HPDE6-E6E7 (cell line): ENCODE results near the gene CPVL.
"Not testable (repeated sequence)": the region's sequence is repeated elsewhere in the genome, so short reads cannot be mapped to it uniquely, and the experiment has no call there.

Source experiments
- DNase-seq: peaks from one replicate; pipeline ENCODE4 v3.0.0; 2011; ENCODE audit warnings: missing footprints; ENCODE audit errors: extremely low spot score

CPVL gene

DNA sequence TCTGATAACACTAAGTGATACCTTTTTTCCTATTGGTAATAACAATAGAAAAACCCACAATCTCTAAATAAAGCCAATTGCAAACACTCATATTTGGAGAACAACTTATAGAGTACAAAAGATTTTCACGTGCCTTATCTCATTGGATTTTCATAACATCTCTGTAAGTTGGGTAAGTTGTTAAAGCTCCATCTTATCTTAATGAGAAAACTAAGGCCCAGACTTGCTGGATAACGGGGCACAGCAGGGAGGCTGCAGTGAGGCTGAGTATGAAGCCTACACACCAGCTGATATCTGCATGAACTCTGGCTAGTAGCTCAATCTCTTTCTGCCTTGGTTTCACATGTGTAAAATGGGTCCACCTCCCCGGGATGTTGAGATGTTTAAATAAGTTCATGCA is 26.8 kb downstream of the CPVL start:
- DNase-seq = no peak

DNA sequence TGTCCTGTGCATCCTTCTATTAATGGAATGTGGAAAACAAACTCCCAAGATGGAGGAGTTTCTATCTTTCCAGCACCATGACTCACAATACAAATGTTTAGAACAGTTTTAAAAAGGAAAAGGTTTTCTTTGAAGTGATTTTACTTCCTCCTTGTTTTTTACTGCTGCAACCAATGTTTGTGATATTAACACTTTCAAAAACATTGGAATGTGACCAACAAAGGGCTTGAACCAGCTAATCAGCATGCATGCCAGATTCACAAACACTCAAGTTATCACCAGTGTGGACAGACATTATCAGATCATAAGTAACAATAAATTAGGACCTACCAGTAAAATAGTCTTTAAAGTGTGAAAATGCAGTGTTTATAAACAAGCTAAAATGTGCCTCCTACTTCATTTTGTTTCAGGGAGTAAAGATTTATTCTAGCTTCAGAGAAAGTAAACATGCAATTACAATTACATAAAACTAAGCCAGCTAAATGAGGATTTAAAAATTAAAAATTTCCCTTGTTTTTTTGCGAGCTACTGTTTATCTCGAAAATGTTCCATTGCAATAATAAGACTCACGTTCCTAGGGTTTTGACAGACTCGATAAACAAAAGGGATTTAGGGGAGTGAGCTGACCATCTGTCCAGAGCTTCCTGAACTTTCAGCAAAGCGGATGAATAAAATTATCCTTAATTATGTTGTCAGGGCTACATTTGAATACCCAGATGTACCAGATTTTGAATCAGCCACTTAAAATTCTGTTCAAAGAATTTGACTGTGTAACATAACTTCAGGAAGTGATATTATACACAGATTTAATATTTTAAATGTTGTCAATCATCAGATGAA is 29.8 kb downstream of the CPVL start:
- no peak for DNase-seq

DNA sequence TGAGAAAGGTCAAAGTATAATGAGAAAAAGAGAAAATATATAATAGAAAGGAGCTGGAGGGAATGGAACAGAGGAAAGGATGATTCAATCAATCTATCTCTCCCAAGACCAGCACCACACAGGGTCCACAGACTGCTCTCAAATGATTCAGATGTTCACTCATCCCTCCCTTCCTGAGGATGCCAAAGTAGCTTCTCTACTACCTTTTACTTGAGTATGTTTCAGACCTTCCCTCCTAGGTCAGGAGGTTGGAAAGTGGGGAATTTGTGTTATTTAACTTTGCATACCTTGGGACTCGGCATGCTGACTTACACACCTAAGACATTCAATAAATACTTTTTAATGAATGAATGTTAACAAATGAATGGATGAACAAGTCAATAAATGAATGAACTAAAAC is 30.6 kb downstream of the CPVL start:
- no peak for DNase-seq

DNA sequence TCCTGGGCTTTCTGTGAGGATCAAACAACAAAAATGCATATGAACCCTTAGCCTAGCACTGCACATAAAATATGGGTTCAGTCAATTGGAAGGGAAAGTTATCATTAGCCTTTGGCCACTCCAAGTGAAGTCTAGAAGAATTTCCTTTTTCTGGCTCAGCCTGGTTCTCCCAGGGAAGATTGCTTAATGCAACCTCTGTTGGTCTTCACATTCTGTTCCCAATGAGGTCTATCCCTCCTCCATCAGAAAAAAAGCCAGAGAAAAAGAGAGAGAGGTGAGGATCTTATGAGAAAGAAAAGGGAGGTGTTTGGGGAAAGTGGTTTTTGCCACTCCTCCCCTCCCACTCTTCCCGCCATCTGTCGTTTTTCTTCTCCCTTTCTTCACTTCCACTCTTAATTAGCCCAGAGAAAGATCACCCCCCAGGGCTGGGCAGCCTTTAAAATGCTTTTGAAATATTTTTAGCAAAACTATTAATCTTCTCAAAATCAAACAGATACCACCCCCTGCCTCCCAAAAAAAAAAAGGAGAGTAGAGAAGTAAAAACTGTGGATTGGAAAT is 31.1 kb downstream of the CPVL start:
- no peak for DNase-seq

DNA sequence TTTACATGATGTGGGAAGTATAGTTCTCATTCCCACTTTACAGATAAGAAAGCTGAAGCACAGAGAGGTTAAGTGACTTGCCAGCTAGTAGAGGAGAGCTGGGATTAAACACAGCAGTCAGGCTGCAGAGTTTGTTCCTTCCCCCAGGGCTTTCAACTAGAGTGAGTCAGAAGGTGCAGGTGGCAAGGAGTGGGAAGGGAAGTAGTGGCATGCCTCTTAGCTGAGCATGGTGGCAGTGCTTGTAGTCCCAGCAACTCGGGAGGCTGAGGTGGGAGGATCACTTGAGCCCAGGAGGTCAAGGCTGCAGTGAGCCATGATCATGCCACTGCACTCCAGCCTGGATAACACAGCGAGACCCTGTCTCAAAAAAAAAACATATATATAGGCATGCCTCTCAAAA is 32.1 kb downstream of the CPVL start:
- DNase-seq = not testable (repeated sequence)

DNA sequence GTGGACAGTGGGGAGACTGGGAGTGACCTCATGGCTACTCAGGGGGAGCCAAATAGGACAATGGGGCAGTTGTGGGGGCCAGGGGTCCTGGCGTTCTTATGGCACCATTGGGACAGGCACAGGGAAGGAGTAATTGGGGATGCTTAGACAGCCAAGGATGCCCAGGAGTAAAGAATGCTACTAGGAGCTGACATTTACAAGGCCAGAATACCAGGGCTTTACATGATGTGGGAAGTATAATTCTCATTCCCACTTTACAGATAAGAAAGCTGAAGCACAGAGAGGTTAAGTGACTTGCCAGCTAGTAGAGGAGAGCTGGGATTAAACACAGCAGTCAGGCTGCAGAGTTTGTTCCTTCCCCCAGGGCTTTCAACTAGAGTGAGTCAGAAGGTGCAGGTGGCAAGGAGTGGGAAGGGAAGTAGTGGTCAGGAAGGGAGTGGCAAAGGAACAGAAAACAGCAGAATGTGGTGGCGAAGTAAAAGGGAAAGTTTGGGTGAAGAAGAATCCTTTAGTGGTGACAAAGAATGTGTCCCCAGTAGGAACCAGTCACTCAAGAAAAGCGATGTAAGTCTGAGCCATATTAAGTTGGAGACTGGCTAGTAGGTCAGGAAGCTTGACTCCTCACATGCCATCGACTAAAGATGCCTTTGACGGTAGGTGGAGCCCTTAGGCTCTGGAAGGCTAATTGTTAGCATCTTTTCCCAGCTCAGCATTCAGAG is 32.8 kb downstream of the CPVL start:
- DNase-seq = peak; percentile 52

DNA sequence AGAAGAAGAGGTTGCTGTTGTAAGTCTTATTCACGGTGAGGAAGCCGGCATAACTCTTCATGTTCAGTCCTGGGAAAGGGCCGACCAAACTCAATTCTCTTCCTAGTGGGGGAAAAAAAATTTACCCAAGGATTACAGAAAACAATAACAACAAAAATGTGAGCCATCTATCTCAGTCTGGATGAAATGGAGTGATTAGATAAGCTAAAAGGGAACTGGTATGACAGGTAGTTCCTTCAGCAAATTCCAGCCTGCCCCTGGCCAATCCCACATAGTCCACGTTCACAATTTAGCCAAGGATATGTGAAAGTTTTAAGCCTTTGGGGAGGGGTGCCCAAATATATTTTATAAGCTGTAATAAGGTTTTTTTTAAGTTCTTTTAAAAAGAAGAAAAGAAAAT is 33.6 kb downstream of the CPVL start:
- no peak for DNase-seq

DNA sequence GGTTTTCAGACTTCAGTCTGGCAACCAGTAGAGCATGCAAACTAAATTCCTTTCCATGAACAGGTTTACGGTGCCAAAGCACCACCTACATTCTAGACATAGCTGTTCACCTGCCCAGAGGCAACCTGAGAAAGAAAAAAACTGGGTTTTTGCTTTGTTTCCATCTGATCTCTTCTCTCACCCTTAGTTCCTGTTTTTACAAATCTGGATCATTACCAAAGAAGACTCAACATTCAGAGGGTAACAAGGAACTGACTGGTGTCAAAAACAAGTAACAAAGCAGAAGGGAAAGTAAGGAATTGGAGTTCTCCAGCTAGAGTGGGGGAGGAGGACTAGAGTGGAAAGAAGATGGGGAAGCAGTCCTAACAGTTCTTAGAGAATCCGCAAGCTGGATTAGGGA is 36.4 kb downstream of the CPVL start:
- DNase-seq = no peak

DNA sequence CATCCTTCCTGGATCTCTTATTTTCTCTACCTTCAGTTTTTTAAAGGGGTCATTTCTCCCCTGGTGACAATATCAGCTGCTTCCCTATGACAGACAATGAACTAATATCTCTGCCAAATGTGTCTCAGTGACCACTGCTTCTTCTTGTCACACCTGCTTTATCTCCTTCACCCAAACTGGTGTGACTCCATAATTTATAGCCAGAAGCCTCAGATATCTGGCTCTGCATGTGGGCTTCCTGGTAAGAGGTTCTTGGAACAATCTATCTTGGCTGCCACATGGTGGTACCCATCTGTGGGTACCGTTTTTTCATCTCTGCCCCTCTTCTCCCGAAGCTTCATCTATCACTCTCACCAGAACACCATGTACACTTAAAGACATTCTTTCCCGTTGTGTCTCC is 37.0 kb downstream of the CPVL start:
- no peak for DNase-seq

DNA sequence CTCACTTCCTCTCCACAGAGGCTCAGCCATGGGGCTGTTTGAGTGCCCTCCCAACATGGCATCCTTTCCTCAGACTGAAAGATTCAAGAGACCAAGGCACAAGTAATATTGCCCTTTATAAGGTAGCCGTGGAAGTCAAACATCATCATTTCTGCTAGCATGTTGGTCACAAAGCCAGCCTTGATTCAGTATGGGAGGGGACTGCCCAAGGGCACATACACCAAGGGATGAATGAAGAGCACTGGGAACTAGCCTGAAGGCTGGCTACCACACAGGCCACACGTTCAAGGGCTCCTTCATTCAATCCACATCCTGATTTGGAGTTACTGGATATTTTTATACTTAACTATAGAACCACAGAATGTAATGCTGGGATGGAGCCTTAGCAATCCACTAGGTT is 39.3 kb downstream of the CPVL start:
- no peak for DNase-seq

DNA sequence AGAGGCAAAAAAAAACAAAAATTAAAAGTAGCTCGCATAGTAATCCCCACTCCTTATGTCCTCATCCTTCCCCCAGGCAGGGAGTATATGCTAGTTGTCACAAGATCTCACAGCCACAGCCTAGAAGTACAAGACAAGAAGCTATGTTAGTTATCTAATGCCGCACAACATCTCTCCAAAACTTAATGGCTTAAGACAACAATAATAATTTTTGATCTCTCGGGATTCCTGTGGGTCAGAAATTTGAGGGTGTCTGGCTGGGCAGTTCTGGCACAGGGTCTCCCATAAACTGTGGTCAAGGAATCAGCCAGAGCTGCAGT is 39.7 kb downstream of the CPVL start:
- no peak for DNase-seq

DNA sequence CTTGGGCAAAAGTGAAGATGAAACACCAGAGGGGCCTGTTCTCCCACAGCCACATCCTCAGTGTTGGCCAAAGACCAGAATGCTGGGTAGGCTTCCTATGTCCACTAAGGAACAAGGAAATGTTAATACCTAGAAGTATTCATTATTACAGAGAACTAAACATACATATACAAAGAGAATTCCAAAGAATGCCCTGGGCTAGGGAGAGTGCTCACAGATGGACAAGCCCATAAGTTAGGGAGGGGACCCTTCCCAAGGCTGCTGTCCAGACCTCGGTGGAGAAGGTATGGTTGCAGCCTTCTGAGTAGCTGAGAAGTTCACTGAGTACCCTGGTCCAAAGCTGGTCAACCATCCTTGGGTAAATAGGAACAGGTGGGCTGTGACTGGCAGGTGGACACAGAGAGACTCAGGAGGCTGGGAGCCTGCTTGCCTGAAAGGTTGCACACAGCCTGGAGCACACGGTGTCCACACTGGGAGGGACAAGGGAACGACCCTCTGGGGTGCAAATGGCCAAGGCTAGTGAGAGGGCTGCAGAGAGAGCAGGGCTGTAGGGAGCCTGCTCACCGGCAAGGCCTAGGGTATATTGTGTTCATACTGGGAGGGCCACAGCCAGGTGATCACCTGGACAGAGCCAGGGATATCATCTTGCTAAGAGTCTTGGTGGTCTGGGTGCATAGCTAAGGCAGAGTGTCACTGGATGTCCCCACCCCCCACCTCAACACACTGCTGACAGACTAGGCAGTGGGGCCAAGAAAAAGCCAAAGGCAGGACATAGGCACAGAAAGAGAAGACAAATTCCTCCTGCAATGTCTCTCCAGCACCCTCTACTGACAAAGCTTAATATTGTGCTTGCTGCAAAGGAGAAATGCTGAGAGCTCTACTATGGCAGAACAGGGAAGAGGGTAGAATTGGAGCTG is 40.3 kb downstream of the CPVL start:
- DNase-seq = no peak

DNA sequence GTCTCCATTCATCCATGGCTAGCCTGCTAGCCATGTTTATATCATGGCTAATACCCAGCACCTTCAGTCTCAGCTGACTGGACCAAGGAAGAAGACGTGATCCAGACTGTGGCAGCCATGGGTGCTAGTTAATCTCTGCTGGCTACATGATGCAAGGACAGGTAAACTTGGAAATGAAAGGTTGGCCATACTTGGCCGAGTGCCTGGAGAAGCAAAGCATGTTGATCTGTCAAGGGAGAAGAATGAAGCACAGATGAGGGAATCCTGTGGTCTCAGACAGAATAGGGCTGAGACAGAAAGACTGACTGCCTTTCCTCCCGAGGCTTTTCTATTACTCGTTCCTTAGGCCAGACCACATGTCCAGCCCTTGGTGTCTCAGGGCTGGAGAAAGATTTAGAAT is 41.1 kb downstream of the CPVL start:
- no peak for DNase-seq

DNA sequence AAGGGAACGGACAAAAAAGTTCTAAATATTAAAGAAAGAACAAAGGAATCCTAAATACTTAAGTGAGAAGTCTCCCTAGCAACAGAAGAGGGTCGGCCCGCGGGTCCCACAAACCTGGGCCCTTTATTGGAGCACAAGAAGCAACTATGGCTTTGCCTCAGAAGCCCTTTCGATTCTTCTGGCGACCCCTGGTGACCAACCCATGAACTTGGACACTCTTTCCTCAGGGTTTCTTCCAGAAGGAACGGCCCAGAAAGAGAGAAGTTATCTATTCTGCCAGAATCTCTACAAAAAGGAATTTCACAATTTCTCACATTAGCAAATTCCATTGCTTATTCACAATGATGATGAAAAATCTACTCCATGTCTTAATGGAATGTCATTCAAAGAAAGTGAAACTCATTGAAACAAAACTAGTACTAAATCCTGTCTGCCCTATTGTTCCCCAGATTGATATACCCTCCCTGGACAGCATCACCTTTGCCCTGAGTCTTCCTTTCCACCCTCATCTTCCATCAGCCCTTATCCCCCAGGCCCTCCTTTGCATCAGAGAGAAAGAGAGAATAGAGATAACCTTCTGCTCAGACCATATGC is 43.7 kb downstream of the CPVL start:
- peak; percentile 25 for DNase-seq

DNA sequence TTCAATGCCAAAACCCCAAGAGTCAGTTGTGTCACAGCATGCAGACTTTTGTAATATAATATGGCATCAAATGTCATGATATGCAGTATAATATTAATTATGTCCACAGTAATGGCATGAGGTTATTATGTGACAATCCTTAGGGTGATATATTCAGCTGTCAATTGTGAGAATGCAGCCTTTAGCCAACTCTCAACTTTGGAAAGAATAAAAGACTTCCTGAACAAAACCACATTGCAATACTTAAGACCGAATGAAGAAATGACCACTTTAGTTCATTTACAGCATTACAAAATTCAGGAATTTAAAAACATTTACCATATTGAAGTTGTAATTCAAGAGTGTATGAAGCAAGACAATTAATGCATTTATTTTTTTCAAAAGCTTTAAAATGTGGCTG is 45.4 kb downstream of the CPVL start:
- DNase-seq = no peak

DNA sequence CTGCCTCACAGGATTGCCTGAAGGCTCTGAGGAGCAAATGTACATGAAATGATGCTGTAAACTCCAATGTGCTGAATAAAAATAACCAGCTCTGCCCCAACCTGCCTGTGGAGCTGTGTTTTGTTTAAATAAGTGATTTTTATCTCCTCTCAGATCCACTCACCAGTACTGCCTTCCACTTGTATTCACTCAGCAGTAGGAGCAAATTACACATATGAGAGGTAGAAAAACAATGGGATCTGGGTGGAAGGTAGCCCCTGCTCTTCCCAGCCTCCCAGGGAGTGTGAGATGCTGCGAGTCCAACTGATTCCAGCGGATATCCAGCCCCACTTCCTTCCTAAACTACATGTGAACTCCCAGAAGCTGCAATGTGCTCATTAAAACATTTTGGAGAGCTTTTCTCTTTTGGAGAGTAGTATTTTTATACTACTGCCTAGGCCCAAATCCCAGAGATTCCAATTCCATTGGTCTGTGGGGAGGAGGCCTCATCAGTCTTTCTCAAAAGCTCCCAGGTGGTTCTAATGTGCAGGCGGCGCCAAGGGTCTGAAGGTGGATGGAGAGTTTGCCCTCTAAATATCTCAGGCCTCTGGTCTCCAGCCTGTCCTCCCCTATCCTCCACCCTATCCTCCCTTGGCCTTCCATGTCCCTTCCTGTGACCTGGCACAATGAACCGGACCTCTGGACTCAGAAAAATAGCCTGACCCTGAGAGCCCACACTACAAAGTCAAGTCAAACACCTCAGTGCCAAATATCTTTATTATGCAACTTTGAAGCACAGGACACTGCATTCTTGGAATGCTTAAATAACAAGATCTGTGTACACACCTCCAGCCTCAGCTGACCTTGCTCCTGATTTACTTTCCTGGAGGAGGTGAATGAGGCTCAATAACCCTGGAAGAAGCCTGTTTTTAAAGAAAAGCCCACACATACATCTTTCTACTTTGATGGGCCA is 46.2 kb downstream of the CPVL start:
- no peak for DNase-seq

DNA sequence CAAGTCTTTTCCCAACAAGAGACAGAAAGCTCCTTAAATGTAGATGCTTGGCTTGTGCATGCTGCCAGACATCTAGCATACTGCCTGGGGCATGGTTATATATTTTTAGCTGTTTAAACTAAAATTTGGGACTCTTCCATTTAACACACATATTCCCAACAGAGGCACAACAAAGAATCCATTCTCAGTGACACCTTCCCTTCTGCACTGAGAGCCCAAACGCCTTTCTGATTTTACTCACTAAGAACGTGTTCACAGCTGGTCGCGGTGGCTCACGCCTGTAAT is 49.9 kb downstream of the CPVL start:
- no peak for DNase-seq

DNA sequence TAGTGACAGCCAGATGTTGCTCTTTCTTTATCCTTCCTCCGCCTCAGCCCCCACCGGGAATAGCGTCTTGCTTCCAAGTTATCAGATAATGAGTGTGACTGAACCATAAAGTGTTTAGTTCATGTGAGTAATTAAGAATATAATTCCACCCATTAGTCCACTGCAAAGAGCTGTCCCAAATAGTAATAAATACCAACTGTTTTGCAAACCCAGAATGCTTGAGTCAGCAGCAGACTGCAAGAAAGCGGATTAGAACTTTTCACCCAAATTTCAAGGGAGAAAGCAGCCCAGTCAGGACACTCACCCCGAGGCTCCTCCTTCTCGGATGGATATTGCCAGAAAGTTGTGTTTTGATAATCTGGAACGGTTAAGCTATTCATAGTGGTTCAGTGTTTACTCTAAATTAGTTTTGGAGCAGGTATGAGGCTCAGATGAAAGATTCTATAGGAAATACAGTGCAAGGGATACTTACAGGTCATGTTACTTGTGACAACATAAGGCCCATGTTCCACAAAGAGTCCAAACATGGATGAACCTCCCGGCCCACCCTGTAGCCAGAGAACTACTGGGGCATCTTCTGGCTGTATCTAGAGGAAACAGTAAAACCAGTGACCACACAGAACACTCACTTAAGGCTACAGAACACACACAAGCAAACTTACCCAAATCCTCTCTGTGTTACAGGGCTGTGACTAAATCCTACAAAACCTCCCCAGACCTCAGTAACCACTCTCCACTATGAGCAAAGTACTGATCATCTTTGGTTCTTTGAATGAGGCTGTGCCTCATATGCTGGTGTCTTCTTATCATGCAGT is 50.5 kb downstream of the CPVL start:
- DNase-seq = no peak

DNA sequence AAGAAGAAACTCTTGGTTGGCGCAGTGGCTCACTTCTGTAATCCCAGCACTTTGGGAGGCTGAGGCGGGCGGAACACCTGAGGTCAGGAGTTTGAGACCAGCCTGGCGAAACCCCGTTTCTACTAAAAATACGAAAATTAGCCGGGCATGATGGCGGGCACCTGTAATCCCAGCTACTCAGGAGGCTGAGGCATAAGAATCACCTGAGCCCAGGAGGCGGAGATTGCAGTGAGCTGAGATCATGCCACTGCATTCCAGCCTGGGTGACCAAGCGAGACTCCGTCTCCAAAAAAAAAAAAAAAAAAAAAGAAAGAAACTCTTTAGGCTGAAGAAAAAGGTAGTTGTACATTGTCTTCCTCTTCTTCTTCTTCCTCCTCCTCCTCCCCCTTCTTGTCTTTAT is 53.2 kb downstream of the CPVL start:
- DNase-seq = not testable (repeated sequence)

DNA sequence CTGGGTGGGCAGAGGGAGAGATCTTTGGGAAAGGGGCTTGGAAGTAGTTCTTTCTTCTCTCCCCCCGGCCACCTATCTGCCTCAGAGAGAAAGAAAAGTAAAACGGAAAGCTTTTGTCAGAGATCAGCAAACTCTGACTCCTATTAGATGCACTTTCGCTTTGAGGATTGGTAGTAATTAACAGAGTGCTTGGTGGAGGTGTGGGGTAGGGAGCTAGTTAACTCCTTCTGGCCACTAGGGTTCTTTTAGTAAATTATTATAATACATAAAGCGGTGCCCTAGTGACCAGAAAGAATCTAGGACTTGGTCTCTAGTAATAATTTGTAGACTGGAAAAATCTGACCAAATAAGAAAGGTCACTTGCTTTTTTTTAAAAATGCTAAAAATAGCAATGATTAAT is 54.6 kb downstream of the CPVL start:
- DNase-seq = peak; percentile 37
